Measurements from ENCODE around the gene CACNA1D. TPM values are rescaled to one million over a fixed set of nuclear protein-coding genes. Genes with fewer than 3 reads are reported as not detected.

Gene CACNA1D
- total RNA-seq, 2 donors from 2014 or later, result 0.56 to 1.5 TPM

DNA sequence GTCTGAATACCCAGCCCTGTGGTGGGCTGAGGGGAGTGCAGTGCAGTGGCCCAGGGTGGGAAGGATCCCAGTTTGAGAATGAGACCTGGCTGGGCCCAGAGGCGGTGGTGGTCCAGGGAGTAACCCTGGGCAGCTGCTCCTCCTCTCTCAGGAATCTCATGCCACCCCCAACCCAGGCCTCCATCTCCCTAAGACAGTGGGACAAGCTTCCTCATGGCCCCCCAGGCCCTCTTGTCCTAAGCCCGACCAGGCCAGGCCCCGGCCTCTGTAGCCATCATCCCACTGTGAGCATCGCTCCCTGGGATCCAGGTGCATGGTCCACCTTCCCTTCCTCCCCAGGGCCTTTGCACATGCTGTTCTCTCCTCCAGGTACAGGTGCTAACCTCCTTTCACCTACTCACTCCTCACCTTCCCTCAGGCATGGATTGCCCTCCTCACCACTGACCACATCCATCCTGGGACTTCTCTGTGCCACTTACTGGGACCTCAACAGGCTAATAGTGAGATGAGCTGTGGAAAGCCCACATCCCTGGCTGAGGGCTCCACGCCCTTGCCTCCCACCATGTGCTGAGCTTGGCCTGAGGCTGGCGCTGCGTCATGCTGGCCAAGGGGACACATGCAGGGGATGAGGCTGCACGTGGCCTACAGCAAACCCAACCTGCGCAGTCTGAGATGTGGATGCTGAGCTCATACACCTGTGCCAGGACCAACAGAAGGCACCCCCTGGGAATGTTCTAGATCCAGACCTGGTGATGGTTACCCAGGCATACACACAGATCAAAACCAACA lies 341.9 kb downstream of the CACNA1D start:
- no peaks in the 10 kb centered on the region for H3K4me1 Mint-ChIP-seq
- no peaks in the 10 kb centered on the region for H3K27me3 Mint-ChIP-seq
- no peaks in the 10 kb centered on the region for H3K9me3 Mint-ChIP-seq
- H3K27ac Mint-ChIP-seq, result no peak overlapping the region
- H3K36me3 Mint-ChIP-seq (ENCODE audit: low read depth), result no peaks in the 10 kb centered on the region
- H3K4me3 Mint-ChIP-seq, result no peak overlapping the region
- ATAC-seq (replicated peaks), result no peak

DNA sequence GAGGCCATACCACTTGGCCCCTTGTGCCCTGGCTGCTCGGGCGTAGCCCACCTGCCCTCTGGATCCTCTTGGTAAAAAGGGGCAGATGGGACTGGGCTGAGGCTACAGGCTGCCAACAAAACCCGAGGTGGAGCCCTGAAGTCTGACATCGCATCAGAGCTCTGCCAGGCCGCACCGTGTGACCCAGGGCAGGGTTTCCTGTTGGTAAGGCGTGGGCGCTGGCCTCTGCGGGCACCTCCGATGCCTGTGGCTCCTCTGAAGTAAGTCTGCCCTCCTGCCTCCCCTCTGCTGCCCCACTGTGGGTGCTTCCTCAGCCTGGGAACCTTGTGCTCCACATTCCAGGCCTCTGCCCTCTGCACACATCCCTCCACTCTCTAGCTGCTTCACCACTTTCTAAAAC lies 342.9 kb downstream of the CACNA1D start:
- Mint-ChIP-seq H3K4me1 (no peaks in the 10 kb centered on the region), H3K9me3 (no peaks in the 10 kb centered on the region), H3K36me3 (ENCODE audit: low read depth) (no peaks in the 10 kb centered on the region), H3K27me3 (no peaks in the 10 kb centered on the region), H3K27ac (no peak overlapping the region), H3K4me3 (no peak overlapping the region)
- peak; percentile 54 for ATAC-seq (replicated peaks)

GRCh38 chr3:53841296-53841695 lies 346.9 kb downstream of the CACNA1D start:
- Mint-ChIP-seq H3K27ac (no peak overlapping the region), H3K4me3 (no peak overlapping the region), H3K36me3 (ENCODE audit: low read depth) (no peaks in the 10 kb centered on the region), H3K27me3 (peaks cover 14% of the 10 kb centered on the region), H3K9me3 (no peaks in the 10 kb centered on the region), H3K4me1 (no peaks in the 10 kb centered on the region)
- no peak for ATAC-seq (replicated peaks)

- H3K36me3 Mint-ChIP-seq (ENCODE audit: low read depth), result no peaks in the 10 kb centered on the region
- H3K4me1 Mint-ChIP-seq, result no peaks in the 10 kb centered on the region
- H3K4me3 Mint-ChIP-seq, result no peak overlapping the region
- H3K9me3 Mint-ChIP-seq, result no peaks in the 10 kb centered on the region
- no peak overlapping the region for H3K27ac Mint-ChIP-seq
- H3K27me3 Mint-ChIP-seq, result peaks cover 21% of the 10 kb centered on the region
- ATAC-seq (replicated peaks), result no peak
Observed at GRCh38 chr3:53842436-53843194, 348.2 kb downstream of the CACNA1D start.

GRCh38 chr3:53843195-53844177 lies 349.1 kb downstream of the CACNA1D start:
- H3K36me3 Mint-ChIP-seq (ENCODE audit: low read depth), result no peaks in the 10 kb centered on the region
- H3K27me3 Mint-ChIP-seq, result peaks cover 22% of the 10 kb centered on the region
- no peak for ATAC-seq (replicated peaks)
- no peaks in the 10 kb centered on the region for H3K4me1 Mint-ChIP-seq
- no peaks in the 10 kb centered on the region for H3K9me3 Mint-ChIP-seq
- H3K4me3 Mint-ChIP-seq, result peak overlapping the region; percentile 9
- no peak overlapping the region for H3K27ac Mint-ChIP-seq

GRCh38 chr3:53844262-53845102 lies 350.1 kb downstream of the CACNA1D start:
- Mint-ChIP-seq H3K27me3 (peaks cover 27% of the 10 kb centered on the region), H3K4me3 (peak overlapping the region; percentile 9), H3K4me1 (no peaks in the 10 kb centered on the region), H3K9me3 (no peaks in the 10 kb centered on the region), H3K36me3 (ENCODE audit: low read depth) (no peaks in the 10 kb centered on the region), H3K27ac (no peak overlapping the region)
- no peak for ATAC-seq (replicated peaks)

DNA sequence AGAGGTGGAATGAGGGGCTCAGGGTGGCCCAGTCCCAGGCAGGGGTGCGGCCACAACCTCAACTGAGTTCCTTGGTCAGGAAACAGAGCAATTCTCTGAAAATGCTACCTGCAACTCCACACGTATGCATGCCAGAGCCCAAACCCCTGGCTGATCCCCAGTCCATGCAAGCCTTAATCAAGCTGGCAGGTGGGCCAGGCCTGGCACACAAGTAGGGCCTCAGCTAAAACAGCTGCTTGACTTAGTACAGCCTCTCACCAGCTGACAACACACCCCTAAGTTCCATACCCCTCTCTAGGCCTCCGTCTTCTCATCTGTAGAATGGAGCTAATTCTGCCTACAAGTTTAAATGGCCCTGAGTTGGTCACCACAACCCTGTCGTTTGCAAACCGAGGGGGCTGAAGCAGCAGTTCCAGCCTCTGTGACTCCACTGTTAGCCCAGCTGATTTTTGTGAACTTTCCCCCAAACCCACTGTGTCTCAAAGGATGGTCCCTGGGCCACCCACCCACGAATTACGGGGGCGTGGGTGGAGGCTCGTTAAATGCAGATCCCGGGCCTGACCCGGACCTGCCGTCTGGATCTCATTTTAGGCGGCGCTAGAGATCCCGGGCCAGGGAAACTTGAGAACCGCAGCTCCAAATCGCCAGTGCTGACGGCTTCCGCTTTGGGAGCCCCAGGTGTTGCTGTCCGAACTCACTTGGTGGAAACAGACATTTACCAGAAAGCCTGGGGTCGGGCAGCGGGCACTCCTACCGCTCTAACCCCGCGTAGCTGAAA lies 350.9 kb downstream of the CACNA1D start:
- no peak overlapping the region for H3K27ac Mint-ChIP-seq
- ATAC-seq (replicated peaks), result no peak
- H3K27me3 Mint-ChIP-seq, result peaks cover 30% of the 10 kb centered on the region
- H3K4me1 Mint-ChIP-seq, result no peaks in the 10 kb centered on the region
- H3K9me3 Mint-ChIP-seq, result no peaks in the 10 kb centered on the region
- no peaks in the 10 kb centered on the region for H3K36me3 Mint-ChIP-seq (ENCODE audit: low read depth)
- peak overlapping the region; percentile 53 for H3K4me3 Mint-ChIP-seq

- Mint-ChIP-seq H3K4me3 (peak overlapping the region; percentile 53), H3K9me3 (no peaks in the 10 kb centered on the region), H3K27me3 (peaks cover 30% of the 10 kb centered on the region), H3K36me3 (ENCODE audit: low read depth) (no peaks in the 10 kb centered on the region), H3K4me1 (no peaks in the 10 kb centered on the region), H3K27ac (no peak overlapping the region)
- no peak for ATAC-seq (replicated peaks)
Observed at GRCh38 chr3:53845881-53846133, 351.4 kb downstream of the CACNA1D start.

DNA sequence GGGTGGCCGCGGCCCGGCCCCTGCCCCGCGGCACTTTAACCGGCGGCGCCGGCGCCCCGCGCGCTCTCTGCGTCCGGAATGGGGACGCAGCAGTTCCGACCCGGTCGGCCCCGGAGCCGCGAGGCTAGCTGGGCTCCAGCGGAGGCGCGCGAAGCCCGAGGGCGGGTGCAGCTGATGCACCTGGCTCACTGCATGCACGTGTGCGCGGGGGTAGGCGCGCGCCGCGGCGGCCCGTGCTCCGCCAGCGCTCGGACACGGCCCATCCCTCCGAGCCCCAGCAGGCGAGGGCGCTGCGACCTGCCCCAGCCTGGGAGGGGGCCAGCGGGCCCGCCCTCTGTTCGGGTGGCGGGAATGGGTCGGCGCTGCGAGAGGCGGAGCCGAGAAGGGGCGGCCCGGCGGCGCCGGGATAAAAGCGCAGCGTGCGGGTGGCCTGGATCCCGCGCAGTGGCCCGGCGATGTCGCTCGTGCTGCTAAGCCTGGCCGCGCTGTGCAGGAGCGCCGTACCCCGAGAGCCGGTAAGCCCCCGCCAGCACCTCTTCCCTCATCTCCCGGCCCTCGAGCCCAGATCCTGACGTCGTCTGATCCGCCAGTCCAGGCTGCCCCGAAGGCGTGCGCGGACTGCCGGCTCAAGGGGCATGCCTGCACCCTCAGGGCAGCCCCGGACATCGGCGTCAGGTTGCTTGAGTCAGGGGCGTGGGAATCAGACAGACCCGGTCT lies 351.9 kb downstream of the CACNA1D start, which contains the start of the genes CHDH and IL17RB:
TSS of gene CHDH (minus strand) at position 286 of the 717 bp plus-strand sequence. CDS start 22,411 bp downstream, outside the sequence.
TSS of gene IL17RB (plus strand) at position 435 of the 717 bp plus-strand sequence. CDS start at position 456, 21 bp downstream.
- no peaks in the 10 kb centered on the region for H3K9me3 Mint-ChIP-seq
- H3K36me3 Mint-ChIP-seq (ENCODE audit: low read depth), result no peaks in the 10 kb centered on the region
- peak; percentile 62 for ATAC-seq (replicated peaks)
- H3K27ac Mint-ChIP-seq, result no peak within 1 kb of the TSS
- no peaks in the 10 kb centered on the region for H3K4me1 Mint-ChIP-seq
- H3K27me3 Mint-ChIP-seq, result peaks cover 30% of the 10 kb centered on the region
- peak within 1 kb of the TSS; percentile 63 for H3K4me3 Mint-ChIP-seq

GRCh38 chr3:53846851-53847155 lies 352.4 kb downstream of the CACNA1D start:
- Mint-ChIP-seq H3K4me1 (no peaks in the 10 kb centered on the region), H3K27ac (no peak overlapping the region), H3K36me3 (ENCODE audit: low read depth) (no peaks in the 10 kb centered on the region), H3K27me3 (peaks cover 30% of the 10 kb centered on the region), H3K4me3 (peak overlapping the region; percentile 63), H3K9me3 (no peaks in the 10 kb centered on the region)
- ATAC-seq (replicated peaks), result no peak

- H3K4me1 Mint-ChIP-seq, result no peaks in the 10 kb centered on the region
- no peak overlapping the region for H3K4me3 Mint-ChIP-seq
- no peak overlapping the region for H3K27ac Mint-ChIP-seq
- peaks cover 21% of the 10 kb centered on the region for H3K27me3 Mint-ChIP-seq
- H3K9me3 Mint-ChIP-seq, result no peaks in the 10 kb centered on the region
- no peak for ATAC-seq (replicated peaks)
- no peaks in the 10 kb centered on the region for H3K36me3 Mint-ChIP-seq (ENCODE audit: low read depth)
Observed at GRCh38 chr3:53849916-53850315, 355.5 kb downstream of the CACNA1D start.

GRCh38 chr3:53850895-53851294 lies 356.5 kb downstream of the CACNA1D start:
- ATAC-seq (replicated peaks), result no peak
- Mint-ChIP-seq H3K9me3 (no peaks in the 10 kb centered on the region), H3K4me3 (no peak overlapping the region), H3K27me3 (peaks cover 17% of the 10 kb centered on the region), H3K36me3 (ENCODE audit: low read depth) (no peaks in the 10 kb centered on the region), H3K27ac (no peak overlapping the region), H3K4me1 (no peaks in the 10 kb centered on the region)

DNA sequence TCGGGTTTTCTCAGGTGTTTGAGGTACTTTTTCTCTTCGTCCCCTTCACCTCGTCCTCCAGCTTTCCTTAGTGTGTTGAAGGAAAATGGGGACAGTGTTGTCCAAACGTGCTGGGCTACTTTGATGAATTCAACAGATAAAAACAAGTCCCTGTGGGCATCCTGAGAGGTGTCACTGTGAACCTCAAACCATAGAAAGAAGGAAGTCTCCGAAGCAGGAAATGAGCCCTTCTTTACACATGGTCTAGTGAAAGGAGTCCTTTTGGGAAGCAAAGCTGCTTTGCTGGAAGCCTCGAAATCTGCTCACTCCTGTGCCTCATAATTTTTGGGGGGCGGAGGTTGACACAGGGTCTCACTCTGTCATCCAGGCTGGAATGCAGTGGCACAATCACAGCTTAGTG lies 362.6 kb downstream of the CACNA1D start:
- ATAC-seq (replicated peaks), result no peak
- H3K4me1 Mint-ChIP-seq, result no peaks in the 10 kb centered on the region
- peaks cover 28% of the 10 kb centered on the region for H3K36me3 Mint-ChIP-seq (ENCODE audit: low read depth)
- H3K9me3 Mint-ChIP-seq, result no peaks in the 10 kb centered on the region
- no peak overlapping the region for H3K4me3 Mint-ChIP-seq
- no peak overlapping the region for H3K27ac Mint-ChIP-seq
- H3K27me3 Mint-ChIP-seq, result no peaks in the 10 kb centered on the region

Data from activated T-helper 17 cell treated with anti-CD3 and anti-CD28 coated beads, Interleukin-2, amount 50 U/mL, for 72 hours (primary cell).